Measurements from ENCODE around the gene PDE10A.

The PDE10A gene

DNA sequence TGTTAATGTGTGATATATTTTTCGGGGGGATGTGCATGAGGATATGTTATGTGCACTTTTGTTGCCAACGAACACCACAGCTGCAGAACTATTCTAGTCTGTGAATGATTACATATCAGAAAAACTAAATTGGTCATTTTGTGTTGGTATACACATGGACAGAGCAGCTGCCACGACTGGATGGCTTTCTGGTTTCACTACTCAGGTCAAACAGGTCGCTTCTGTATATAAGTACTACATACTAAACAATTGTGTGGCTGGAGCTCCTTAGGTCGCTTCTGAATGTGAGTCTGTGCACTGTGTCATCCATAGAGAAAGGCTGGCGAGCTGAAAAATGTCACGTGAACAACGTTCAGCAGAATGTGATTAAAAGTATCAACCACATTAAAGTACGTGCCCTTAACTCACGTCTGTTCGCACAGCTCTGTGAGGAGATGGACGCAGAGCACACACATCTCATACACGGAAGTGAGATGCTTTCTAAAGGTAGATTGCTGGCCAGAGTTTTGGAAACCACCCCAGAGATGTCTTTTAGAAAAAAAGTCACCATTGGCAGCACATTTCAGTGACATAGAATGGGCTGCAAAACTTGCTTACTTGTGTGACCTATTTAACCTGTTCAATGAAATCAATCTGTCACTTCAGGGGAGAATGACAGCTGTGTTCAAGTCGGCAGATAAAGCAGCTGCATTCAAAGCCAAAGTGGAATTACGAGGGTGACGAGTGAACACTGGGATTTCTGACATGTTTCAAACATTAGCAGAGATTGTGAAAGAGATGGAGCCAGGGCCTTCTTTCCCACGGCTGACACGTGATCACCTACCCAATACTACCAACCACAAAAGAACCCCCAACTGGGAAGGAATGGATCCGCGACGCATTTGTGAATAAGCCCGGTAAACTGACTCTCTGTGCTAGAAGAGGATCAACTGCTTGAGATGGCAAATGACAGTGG is 176.6 kb downstream of the PDE10A start:
- H3K4me3 ChIP-seq (ENCODE audit: insufficient read depth, low read length, poor library complexity, severe bottlenecking) = no peak overlapping the region
- H3K79me2 ChIP-seq (ENCODE audit: insufficient read depth, low read length) = no peaks in the 10 kb centered on the region
- H3K9me3 ChIP-seq (ENCODE audit: insufficient read depth, low read length) = no peaks in the 10 kb centered on the region
- no peaks in the 10 kb centered on the region for H4K20me1 ChIP-seq (ENCODE audit: low read depth, low read length)
- no peak overlapping the region for H3K4me2 ChIP-seq (ENCODE audit: low read depth, low read length, poor library complexity, severe bottlenecking)
- no peaks in the 10 kb centered on the region for H3K9me2 ChIP-seq (replicated peaks; ENCODE audit: insufficient read depth, low read length)
- no peaks in the 10 kb centered on the region for H3F3A ChIP-seq (ENCODE audit: insufficient read depth)
- H2AFZ ChIP-seq (ENCODE audit: low read depth, low read length, severe bottlenecking) = no peak overlapping the region
- no peak for TF ChIP-seq EZH2phosphoT487 (conservative IDR thresholded peaks at IDR 0.05; ENCODE audit: low read length)
- TF ChIP-seq, protein P1, sequence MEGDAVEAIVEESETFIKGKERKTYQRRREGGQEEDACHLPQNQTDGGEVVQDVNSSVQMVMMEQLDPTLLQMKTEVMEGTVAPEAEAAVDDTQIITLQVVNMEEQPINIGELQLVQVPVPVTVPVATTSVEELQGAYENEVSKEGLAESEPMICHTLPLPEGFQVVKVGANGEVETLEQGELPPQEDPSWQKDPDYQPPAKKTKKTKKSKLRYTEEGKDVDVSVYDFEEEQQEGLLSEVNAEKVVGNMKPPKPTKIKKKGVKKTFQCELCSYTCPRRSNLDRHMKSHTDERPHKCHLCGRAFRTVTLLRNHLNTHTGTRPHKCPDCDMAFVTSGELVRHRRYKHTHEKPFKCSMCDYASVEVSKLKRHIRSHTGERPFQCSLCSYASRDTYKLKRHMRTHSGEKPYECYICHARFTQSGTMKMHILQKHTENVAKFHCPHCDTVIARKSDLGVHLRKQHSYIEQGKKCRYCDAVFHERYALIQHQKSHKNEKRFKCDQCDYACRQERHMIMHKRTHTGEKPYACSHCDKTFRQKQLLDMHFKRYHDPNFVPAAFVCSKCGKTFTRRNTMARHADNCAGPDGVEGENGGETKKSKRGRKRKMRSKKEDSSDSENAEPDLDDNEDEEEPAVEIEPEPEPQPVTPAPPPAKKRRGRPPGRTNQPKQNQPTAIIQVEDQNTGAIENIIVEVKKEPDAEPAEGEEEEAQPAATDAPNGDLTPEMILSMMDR (IDR thresholded peaks at IDR 0.05; ENCODE audit: insufficient read depth, low read length, poor library complexity, severe bottlenecking) = no peak
- H3K36me3 ChIP-seq (ENCODE audit: low read length) = no peaks in the 10 kb centered on the region
- H3K9ac ChIP-seq (ENCODE audit: low read length) = no peak overlapping the region
- H3K27me3 ChIP-seq (ENCODE audit: low read length) = no peaks in the 10 kb centered on the region
- H3K27ac ChIP-seq (ENCODE audit: low read depth, low read length) = no peak overlapping the region

DNA sequence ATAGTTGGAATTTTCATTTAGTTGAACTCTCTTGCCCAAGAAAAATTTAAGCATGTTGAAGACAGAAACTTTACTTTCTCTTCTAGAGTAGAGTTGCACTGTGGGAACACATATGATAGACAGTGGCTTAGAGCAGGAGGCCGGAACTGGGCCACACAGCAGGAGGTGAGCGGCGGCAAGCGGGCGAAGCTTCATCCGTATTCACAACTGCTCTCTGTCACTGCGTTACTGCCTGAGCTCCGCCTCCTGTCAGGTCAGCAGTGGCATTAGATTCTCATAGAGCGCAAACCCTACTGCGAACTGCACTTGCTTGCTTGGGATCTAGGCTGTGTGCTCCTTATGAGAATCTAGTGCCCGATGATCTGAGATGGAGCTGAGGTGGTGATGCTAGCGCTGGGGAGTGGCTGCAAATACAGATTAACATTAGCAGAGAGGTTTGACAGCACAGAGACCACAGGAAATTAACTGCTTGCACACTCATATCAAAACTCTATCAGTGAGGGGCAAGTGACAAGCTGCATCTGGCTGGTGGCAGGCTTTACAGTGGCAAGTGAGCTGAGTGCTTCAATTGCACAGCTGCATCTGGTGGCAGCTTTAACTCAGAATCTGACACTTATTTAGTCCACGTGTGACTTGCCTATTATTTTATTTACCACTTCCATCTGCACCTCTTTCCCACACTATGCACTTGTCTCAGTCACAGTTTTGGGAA is 178.7 kb downstream of the PDE10A start:
- TF ChIP-seq, protein P1 (IDR thresholded peaks at IDR 0.05; ENCODE audit: insufficient read depth, low read length, poor library complexity, severe bottlenecking) = no peak
- TF ChIP-seq EZH2phosphoT487 (conservative IDR thresholded peaks at IDR 0.05; ENCODE audit: low read length) = no peak
- no peak overlapping the region for H2AFZ ChIP-seq (ENCODE audit: low read depth, low read length, severe bottlenecking)
- H3K4me2 ChIP-seq (ENCODE audit: low read depth, low read length, poor library complexity, severe bottlenecking) = no peak overlapping the region
- H3K79me2 ChIP-seq (ENCODE audit: insufficient read depth, low read length) = no peaks in the 10 kb centered on the region
- no peak overlapping the region for H3K9ac ChIP-seq (ENCODE audit: low read length)
- no peaks in the 10 kb centered on the region for H3K9me2 ChIP-seq (replicated peaks; ENCODE audit: insufficient read depth, low read length)
- H3K4me3 ChIP-seq (ENCODE audit: insufficient read depth, low read length, poor library complexity, severe bottlenecking) = no peak overlapping the region
- no peak overlapping the region for H3K27ac ChIP-seq (ENCODE audit: low read depth, low read length)
- no peaks in the 10 kb centered on the region for H3K36me3 ChIP-seq (ENCODE audit: low read length)
- H3K9me3 ChIP-seq (ENCODE audit: insufficient read depth, low read length) = no peaks in the 10 kb centered on the region
- no peaks in the 10 kb centered on the region for H3F3A ChIP-seq (ENCODE audit: insufficient read depth)
- H4K20me1 ChIP-seq (ENCODE audit: low read depth, low read length) = no peaks in the 10 kb centered on the region
- H3K27me3 ChIP-seq (ENCODE audit: low read length) = no peaks in the 10 kb centered on the region

DNA sequence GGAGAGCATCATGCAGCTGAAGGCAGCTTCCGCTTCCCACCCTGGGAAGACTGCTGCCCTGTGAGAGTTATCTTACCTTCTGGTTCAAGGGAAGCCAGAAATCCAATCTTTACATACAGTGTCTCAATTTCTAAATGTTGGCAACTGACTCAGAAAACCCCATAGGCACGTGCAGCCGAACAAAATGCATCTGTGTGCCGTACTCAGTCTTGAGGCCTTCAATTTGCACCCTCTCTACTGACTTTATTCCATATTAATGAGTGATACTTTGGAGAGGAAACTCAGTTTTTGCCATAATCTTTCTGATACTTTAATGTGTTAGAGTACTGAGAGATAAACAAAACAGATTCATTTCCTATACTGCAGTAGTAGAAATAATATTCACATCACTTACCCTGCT is 181.1 kb downstream of the PDE10A start:
- no peaks in the 10 kb centered on the region for H3F3A ChIP-seq (ENCODE audit: insufficient read depth)
- no peak overlapping the region for H3K27ac ChIP-seq (ENCODE audit: low read depth, low read length)
- no peaks in the 10 kb centered on the region for H3K27me3 ChIP-seq (ENCODE audit: low read length)
- H3K4me2 ChIP-seq (ENCODE audit: low read depth, low read length, poor library complexity, severe bottlenecking) = no peak overlapping the region
- no peaks in the 10 kb centered on the region for H3K9me3 ChIP-seq (ENCODE audit: insufficient read depth, low read length)
- no peak overlapping the region for H2AFZ ChIP-seq (ENCODE audit: low read depth, low read length, severe bottlenecking)
- H3K9ac ChIP-seq (ENCODE audit: low read length) = no peak overlapping the region
- no peaks in the 10 kb centered on the region for H4K20me1 ChIP-seq (ENCODE audit: low read depth, low read length)
- H3K36me3 ChIP-seq (ENCODE audit: low read length) = no peaks in the 10 kb centered on the region
- H3K4me3 ChIP-seq (ENCODE audit: insufficient read depth, low read length, poor library complexity, severe bottlenecking) = no peak overlapping the region
- no peaks in the 10 kb centered on the region for H3K79me2 ChIP-seq (ENCODE audit: insufficient read depth, low read length)
- TF ChIP-seq, protein P1 (IDR thresholded peaks at IDR 0.05; ENCODE audit: insufficient read depth, low read length, poor library complexity, severe bottlenecking) = no peak
- no peak for TF ChIP-seq EZH2phosphoT487 (conservative IDR thresholded peaks at IDR 0.05; ENCODE audit: low read length)
- no peaks in the 10 kb centered on the region for H3K9me2 ChIP-seq (replicated peaks; ENCODE audit: insufficient read depth, low read length)
